Transverse colon (tissue), 3 donors: ENCODE data around the gene GABBR2.

Source experiments
- CTCF ChIP-seq, 5 experiments: fragments of 200-600 bp in 3 of 5; fragments of 450-650 bp in 2 of 5; sonication (generic) in 3 of 5; IDR thresholded peaks; 1 replicate in 2 of 5; 2 replicates in 3 of 5; pipeline ENCODE4 v1.5.1; 2016 to 2017; ENCODE audit warnings: antibody characterized with exemption in 5 of 5, inconsistent platforms in 3 of 5, mild to moderate bottlenecking in 2 of 5, moderate library complexity in 1 of 5
- EP300 ChIP-seq: sonication (generic); formaldehyde crosslinking; IDR thresholded peaks from one replicate; pipeline ENCODE4 v1.6.1; 2017; ENCODE audit warnings: antibody characterized with exemption, low read depth
- POLR2A ChIP-seq: fragments of 450-650 bp; IDR thresholded peaks from one replicate; pipeline ENCODE4 v1.6.1; 2016; ENCODE audit warnings: antibody characterized with exemption, mild to moderate bottlenecking, moderate library complexity

DNA sequence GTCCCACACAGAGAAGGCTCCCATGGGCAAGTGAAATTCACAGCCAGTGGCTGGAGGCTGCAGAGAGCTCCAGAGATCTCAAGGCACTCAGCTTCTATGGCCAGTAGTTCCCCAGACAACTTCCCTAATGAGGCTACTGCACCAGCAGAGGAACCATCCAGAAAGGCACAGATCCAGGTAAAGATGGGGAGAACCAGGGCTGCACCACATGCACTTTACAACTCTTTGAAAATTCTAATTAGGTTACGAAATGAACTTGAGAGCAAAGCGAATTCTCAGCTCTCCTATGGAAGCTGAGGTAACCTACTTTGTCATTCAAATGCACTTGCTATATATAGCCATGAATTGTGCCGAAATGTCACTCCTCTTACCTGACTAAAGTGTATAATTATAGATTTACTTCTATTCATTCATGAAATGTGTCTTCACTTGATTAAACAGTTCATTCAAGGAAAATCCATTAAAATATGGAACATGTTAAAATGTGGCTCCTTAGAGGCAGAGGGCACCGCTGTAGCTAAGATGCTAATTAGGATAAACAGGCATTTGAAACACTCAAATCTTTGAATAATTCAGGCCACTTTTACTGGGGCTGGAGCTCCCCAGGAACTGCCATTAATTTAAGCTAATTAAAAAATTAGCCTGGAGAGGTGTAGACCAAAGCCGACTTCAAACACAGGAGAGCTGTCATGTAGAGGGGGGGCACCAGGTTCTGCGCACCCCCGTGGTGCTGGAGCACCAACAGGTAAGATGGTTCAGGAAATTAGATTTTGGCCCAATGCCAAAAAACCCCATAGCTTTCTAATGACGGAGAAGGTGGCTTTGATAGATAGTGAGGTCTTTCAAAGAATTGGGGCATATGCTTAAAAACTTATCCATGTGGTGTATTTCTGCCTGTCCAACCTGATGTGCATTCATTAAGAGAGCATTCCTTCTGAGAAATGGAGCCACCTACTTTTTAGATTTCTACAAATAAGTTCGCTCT is 204.1 kb downstream of the GABBR2 start:
- no peak for TF ChIP-seq CTCF (IDR thresholded peaks at IDR 0.05)
- TF ChIP-seq POLR2A = no peak
- TF ChIP-seq EP300 = no peak
